ENCODE results near the gene POLQ. TPM values are rescaled to one million over a fixed set of nuclear protein-coding genes. Genes with fewer than 3 reads are reported as not detected.

Gene POLQ
- total and polyA plus RNA-seq, 10 of the 15 experiments (the other 5 are each of a cell fraction or from before 2014, with no cell fraction given): 3.3 to 22.4 (median 15.9) TPM

DNA sequence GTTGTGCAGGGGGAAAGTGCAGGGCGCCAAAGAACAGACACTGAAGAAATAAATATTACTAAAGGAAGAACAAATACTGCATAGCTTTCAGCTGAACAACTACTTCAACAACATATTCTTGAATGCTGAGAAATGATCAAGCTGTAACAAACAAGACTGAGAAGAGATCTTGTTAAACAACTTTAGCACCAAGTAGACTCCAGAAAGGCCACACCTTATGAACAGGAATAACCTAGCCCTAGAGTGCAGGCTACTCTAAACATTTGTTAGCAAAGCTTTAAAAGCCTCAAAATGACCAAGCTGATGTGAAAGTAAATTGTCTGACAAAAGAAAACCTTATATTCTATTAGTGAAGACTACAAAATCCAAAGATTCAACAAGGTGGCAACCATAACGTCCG lies 83.2 kb downstream of the POLQ start:
- intact Hi-C loops (cut with micrococcal nuclease; ENCODE audit: unreplicated experiment): no loop called here
- no peak for TF ChIP-seq ESRRA (IDR thresholded peaks at IDR 0.05; ENCODE audit: low read length)
- TF ChIP-seq, protein P1, sequence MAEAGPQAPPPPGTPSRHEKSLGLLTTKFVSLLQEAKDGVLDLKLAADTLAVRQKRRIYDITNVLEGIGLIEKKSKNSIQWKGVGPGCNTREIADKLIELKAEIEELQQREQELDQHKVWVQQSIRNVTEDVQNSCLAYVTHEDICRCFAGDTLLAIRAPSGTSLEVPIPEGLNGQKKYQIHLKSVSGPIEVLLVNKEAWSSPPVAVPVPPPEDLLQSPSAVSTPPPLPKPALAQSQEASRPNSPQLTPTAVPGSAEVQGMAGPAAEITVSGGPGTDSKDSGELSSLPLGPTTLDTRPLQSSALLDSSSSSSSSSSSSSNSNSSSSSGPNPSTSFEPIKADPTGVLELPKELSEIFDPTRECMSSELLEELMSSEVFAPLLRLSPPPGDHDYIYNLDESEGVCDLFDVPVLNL (IDR thresholded peaks at IDR 0.05; ENCODE audit: low read depth, low read length): no peak
- no peak for TF ChIP-seq TCF12 (IDR thresholded peaks at IDR 0.05; ENCODE audit: low read depth, low read length)
- TF ChIP-seq ZBTB40 (IDR thresholded peaks at IDR 0.05; ENCODE audit: borderline replicate concordance): no peak
- no peak for TF ChIP-seq HDAC2 (IDR thresholded peaks at IDR 0.05)
- TF ChIP-seq CHD1 (IDR thresholded peaks at IDR 0.05; ENCODE audit: low read depth, low read length): no peak
- TF ChIP-seq RFX5 (IDR thresholded peaks at IDR 0.05; ENCODE audit: low read depth, low read length): no peak
- TF ChIP-seq, protein P2, sequence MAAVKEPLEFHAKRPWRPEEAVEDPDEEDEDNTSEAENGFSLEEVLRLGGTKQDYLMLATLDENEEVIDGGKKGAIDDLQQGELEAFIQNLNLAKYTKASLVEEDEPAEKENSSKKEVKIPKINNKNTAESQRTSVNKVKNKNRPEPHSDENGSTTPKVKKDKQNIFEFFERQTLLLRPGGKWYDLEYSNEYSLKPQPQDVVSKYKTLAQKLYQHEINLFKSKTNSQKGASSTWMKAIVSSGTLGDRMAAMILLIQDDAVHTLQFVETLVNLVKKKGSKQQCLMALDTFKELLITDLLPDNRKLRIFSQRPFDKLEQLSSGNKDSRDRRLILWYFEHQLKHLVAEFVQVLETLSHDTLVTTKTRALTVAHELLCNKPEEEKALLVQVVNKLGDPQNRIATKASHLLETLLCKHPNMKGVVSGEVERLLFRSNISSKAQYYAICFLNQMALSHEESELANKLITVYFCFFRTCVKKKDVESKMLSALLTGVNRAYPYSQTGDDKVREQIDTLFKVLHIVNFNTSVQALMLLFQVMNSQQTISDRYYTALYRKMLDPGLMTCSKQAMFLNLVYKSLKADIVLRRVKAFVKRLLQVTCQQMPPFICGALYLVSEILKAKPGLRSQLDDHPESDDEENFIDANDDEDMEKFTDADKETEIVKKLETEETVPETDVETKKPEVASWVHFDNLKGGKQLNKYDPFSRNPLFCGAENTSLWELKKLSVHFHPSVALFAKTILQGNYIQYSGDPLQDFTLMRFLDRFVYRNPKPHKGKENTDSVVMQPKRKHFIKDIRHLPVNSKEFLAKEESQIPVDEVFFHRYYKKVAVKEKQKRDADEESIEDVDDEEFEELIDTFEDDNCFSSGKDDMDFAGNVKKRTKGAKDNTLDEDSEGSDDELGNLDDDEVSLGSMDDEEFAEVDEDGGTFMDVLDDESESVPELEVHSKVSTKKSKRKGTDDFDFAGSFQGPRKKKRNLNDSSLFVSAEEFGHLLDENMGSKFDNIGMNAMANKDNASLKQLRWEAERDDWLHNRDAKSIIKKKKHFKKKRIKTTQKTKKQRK (IDR thresholded peaks at IDR 0.05; ENCODE audit: low read depth, low read length): no peak
- no peak for TF ChIP-seq STAT3 (IDR thresholded peaks at IDR 0.05; ENCODE audit: low read depth, low read length)
- no peak for TF ChIP-seq HDGF (IDR thresholded peaks at IDR 0.05)
- TF ChIP-seq MEF2A (IDR thresholded peaks at IDR 0.05; ENCODE audit: insufficient read depth, low read depth, low read length): no peak
- no peak for TF ChIP-seq ZBTB4 (CRISPR knock-in tag; IDR thresholded peaks at IDR 0.05)

More for the DNA sequence above, 83.2 kb downstream of the POLQ start:
- ChIA-PET RAD21 (ENCODE audit: unreplicated experiment) (no interaction called here), CTCF (no interaction called here), POLR2A (no interaction called here), SMC1A (ENCODE audit: uncharacterized antibody, unreplicated experiment) (interaction anchor here (0.6 kb wide), 1 partner anchor 578 kb away, joined by 3 read pairs; no protein-coding TSS in a partner anchor)
- H3K27ac ChIP-seq (ENCODE audit: control insufficient read depth, insufficient read depth): no peak overlapping the region
- no peaks in the 10 kb centered on the region for H3K79me2 ChIP-seq (ENCODE audit: control insufficient read depth, insufficient read depth, low read length)
- no peak for DNase-seq (ENCODE audit: low read depth, low spot score)
- H3K4me3 ChIP-seq: no peak overlapping the region
- no TSS peak for BruUV-seq (replicated peaks)
- 91% methylated on average over 3 of the region's 3 CpGs for WGBS (ENCODE audit: insufficient coverage, insufficient replicate concordance, low lambda C conversion rate, missing lambda C conversion rate)
- no peak overlapping the region for H2AFZ ChIP-seq (ENCODE audit: control insufficient read depth, low read depth, low read length)
- H4K20me1 ChIP-seq (ENCODE audit: control insufficient read depth, insufficient read depth): no peaks in the 10 kb centered on the region
- ATAC-seq: no peak
- no peak overlapping the region for H3K4me2 ChIP-seq (ENCODE audit: control insufficient read depth, insufficient read depth)
- no peaks in the 10 kb centered on the region; the same call in 2 of the 3 replicates for H3K9me3 ChIP-seq (replicated peaks; ENCODE audit: control insufficient read depth, insufficient read depth, low read length)
- in situ Hi-C loops (cut with MboI): no loop called here
- H3K9ac ChIP-seq (ENCODE audit: control insufficient read depth, insufficient read depth, low read length): no peak overlapping the region
- no peaks in the 10 kb centered on the region for H3K4me1 ChIP-seq (ENCODE audit: control insufficient read depth, insufficient read depth, low read length)
- H3K36me3 ChIP-seq (ENCODE audit: control insufficient read depth in 2 of 2, insufficient read depth in 2 of 2, low read length in 1 of 2): peaks cover 7 to 17% of the 10 kb centered on the region in 2 experiments
- H3K27me3 ChIP-seq (replicated peaks in 1 of 2; ENCODE audit: control insufficient read depth in 2 of 2, insufficient read depth in 2 of 2, low read length in 1 of 2): no peaks in the 10 kb centered on the region
- FAIRE-seq: no peak

All from GM12878 (cell line).